Uterus (tissue), 4 donors: ENCODE results near the gene NEGR1. TPM values are rescaled to one million over a fixed set of nuclear protein-coding genes. Genes with fewer than 3 reads are reported as not detected.

Source experiments
- DNase-seq, 2 donors: peaks; one replicate each; pipeline ENCODE4 v3.0.0-alpha.2; 2019 to 2020
- H3K27ac ChIP-seq, 2 donors: fragments of 200-600 bp; sonication (generic); 1 replicate in 1 of 2; 2 replicates in 1 of 2; pipeline ENCODE4 v1.5.1; 2016 to 2018
- H3K27me3 ChIP-seq, 2 donors: fragments of 200-600 bp; sonication (generic); one replicate each; pipeline ENCODE4 v1.5.1; 2018 to 2019; ENCODE audit warnings: control low read depth in 1 of 2
- H3K36me3 ChIP-seq, 2 donors: fragments of 200-600 bp; sonication (generic); one replicate each; pipeline ENCODE4 v1.5.1; 2019; ENCODE audit warnings: control low read depth in 1 of 2
- H3K4me1 ChIP-seq, 2 donors: fragments of 200-600 bp; sonication (generic); one replicate each; pipeline ENCODE4 v1.5.1; 2018 to 2019; ENCODE audit warnings: control low read depth in 1 of 2
- H3K4me3 ChIP-seq, 2 donors: fragments of 200-600 bp; sonication (generic); 1 replicate in 1 of 2; 2 replicates in 1 of 2; pipeline ENCODE4 v1.5.1; 2018 to 2019; ENCODE audit warnings: mild to moderate bottlenecking in 1 of 2
- H3K9me3 ChIP-seq, 2 donors: fragments of 200-600 bp; sonication (generic); one replicate each; pipeline ENCODE4 v1.5.1; 2019; ENCODE audit warnings: control low read depth in 1 of 2
- CTCF ChIP-seq, 4 experiments: fragments of 200-600 bp in 2 of 4; fragments of 450-650 bp in 2 of 4; sonication (generic) in 2 of 4; IDR thresholded peaks; one replicate each; pipeline ENCODE4 v1.5.1; 2016 to 2019; ENCODE audit warnings: antibody characterized with exemption in 4 of 4, mild to moderate bottlenecking in 2 of 4, moderate library complexity in 1 of 4
- POLR2A ChIP-seq, 2 donors: fragments of 450-650 bp; IDR thresholded peaks; one replicate each; pipeline ENCODE4 v1.6.1; 2016; ENCODE audit warnings: antibody characterized with exemption in 2 of 2, mild to moderate bottlenecking in 1 of 2, moderate library complexity in 1 of 2
- intact Hi-C: fragments of 100-400 bp; cut with DNase I; formaldehyde crosslinking; loops from one replicate; pipeline ENCODE4 v1.15.1; 2023; ENCODE audit warnings: low total_unique reads
- total RNA-seq, 4 donors: library from RNA; depleted of rRNA in 3 of 4; stranded (reverse); fragments of >200 nt in 3 of 4; gene quantifications; one replicate each; pipeline versions ENCODE4 v1.1.0 to v1.2.4, GENCODE V29; 2014 to 2023
- donor health status: DM: yes; HTN: yes; CAD: no.

The NEGR1 gene
- total RNA-seq, 4 donors from 2014 or later: 6.7 to 42.9 (median 33.3) TPM

- Histone ChIP-seq H3K27ac (no peak overlapping the region), H3K4me3 (no peak overlapping the region), H3K27me3 (no peaks in the 10 kb centered on the region), H3K9me3 (no peaks in the 10 kb centered on the region), H3K4me1 (no peaks in the 10 kb centered on the region), H3K36me3 (no peaks in the 10 kb centered on the region)
- intact Hi-C loops: no loop called here
- TF ChIP-seq POLR2A (IDR thresholded peaks at IDR 0.05) (no peak), CTCF (IDR thresholded peaks at IDR 0.05) (no peak)
- DNase-seq: no peak
Observed at GRCh38 chr1:71464016-71464415, 818.3 kb downstream of the NEGR1 start.

DNA sequence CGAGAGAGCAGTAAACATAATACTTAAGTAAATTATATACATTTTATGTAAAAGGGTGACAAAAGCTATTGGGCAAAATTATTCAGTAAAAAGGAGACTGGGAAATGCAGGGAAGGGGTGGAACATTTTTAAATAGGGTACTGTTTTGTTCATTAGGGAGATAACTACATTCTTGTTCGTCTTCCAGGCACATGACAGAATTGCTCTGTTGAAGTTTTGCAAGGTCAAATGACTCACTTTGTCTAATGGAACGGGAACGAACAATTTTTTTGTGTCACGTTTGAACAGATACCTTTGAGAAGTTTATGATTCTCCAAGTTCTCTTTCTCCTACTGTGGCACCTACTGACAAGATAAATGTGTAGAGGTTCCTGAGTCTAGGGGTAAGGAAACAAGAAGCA, 819.2 kb downstream of the NEGR1 start:
- Histone ChIP-seq H3K27me3 (no peaks in the 10 kb centered on the region), H3K4me1 (no peaks in the 10 kb centered on the region), H3K4me3 (no peak overlapping the region), H3K9me3 (no peaks in the 10 kb centered on the region), H3K27ac (no peak overlapping the region), H3K36me3 (no peaks in the 10 kb centered on the region)
- intact Hi-C loops: no loop called here
- DNase-seq: no peak
- TF ChIP-seq CTCF (IDR thresholded peaks at IDR 0.05) (no peak), POLR2A (IDR thresholded peaks at IDR 0.05) (no peak)

DNA sequence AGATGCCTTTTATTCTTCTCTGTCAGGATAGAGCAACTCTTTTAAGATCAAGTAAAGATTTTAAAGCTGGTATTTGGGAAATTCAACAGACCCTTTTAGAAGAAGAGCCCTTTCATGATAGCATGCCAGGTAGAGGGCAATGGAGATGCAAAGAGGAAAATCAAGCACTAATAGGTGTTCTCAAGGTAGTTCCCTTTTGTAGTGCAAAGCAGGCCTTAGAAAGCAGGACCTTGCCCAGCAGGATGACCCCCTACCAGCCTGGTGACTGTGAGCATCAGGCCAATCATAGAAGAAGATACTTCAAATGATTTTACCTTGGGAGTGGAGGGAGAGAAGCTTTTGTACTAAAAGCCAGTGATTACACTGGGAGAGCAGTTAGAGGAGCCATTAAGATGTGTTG, 820.1 kb downstream of the NEGR1 start:
- Histone ChIP-seq H3K36me3 (no peaks in the 10 kb centered on the region), H3K9me3 (no peaks in the 10 kb centered on the region), H3K4me1 (no peaks in the 10 kb centered on the region), H3K4me3 (no peak overlapping the region), H3K27ac (no peak overlapping the region), H3K27me3 (no peaks in the 10 kb centered on the region)
- intact Hi-C loops: no loop called here
- TF ChIP-seq POLR2A (IDR thresholded peaks at IDR 0.05) (no peak), CTCF (IDR thresholded peaks at IDR 0.05) (no peak)
- no peak for DNase-seq

- intact Hi-C loops: no loop called here
- no peak overlapping the region for H3K4me3 ChIP-seq
- no peaks in the 10 kb centered on the region for H3K4me1 ChIP-seq
- H3K27ac ChIP-seq: no peak overlapping the region
- no peak for DNase-seq
- no peaks in the 10 kb centered on the region for H3K9me3 ChIP-seq
- H3K27me3 ChIP-seq: no peaks in the 10 kb centered on the region
- no peaks in the 10 kb centered on the region for H3K36me3 ChIP-seq
- TF ChIP-seq POLR2A (IDR thresholded peaks at IDR 0.05) (no peak), CTCF (IDR thresholded peaks at IDR 0.05) (no peak)
Observed at GRCh38 chr1:71461416-71461815, 820.9 kb downstream of the NEGR1 start.

- H3K27me3 ChIP-seq: no peaks in the 10 kb centered on the region
- intact Hi-C loops: no loop called here
- no peak overlapping the region for H3K27ac ChIP-seq
- no peaks in the 10 kb centered on the region for H3K36me3 ChIP-seq
- TF ChIP-seq POLR2A (IDR thresholded peaks at IDR 0.05) (no peak), CTCF (IDR thresholded peaks at IDR 0.05) (no peak)
- H3K4me1 ChIP-seq: no peaks in the 10 kb centered on the region
- no peak for DNase-seq
- H3K4me3 ChIP-seq: no peak overlapping the region
- H3K9me3 ChIP-seq: no peaks in the 10 kb centered on the region
Observed at GRCh38 chr1:71448444-71448843, 833.9 kb downstream of the NEGR1 start.
